Measurements from ENCODE around the gene GLP2R.
"Not testable (repeated sequence)": the region's sequence is repeated elsewhere in the genome, so short reads cannot be mapped to it uniquely, and the experiment has no call there.

GLP2R gene

DNA sequence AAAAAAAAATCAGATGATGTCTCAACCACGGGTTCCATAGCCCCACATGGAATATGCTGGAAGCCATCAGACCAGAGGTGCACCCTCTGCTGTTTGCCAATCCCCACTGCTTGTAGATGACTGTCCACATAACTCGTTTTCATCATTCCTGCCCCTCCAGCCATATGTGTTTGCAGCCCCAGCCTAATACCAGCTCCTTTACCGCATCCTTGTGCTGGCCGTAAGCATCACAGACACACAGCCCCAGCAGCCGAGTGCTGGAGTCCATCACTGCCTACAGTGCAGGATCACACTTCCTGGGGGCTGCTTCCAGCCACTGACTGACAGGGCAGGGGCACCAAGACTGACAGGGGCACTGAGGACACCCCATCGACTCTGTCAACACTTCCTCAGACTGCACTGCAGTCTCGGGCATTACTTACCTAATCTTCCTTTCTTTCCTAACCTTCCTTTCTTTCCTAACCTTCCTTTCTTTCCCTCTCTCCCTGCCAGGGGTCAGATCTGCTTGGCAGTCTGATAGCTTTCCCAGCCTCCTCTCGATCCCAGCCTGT, 74.4 kb downstream of the GLP2R start:
- DNase-seq: no peak

DNA sequence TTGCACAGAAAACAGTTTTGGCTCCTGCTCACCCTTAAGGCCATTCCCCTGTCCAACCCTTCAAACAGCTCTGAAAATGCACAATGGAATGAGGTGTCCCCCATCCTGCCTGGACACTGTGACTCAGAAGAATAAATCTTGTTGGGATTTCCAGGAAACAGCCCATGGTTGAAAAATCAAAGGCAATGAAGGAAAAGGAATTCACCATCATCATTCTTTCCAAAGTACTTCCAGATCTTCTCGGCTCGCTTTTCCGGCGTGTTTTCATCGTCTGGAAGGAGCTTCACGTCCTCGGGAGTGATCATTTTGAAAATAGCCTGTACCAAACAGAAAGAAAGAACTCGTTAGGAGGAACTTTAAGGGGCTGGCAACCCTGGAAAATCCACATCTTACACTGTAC, 75.1 kb downstream of the GLP2R start:
- no peak for DNase-seq

DNA sequence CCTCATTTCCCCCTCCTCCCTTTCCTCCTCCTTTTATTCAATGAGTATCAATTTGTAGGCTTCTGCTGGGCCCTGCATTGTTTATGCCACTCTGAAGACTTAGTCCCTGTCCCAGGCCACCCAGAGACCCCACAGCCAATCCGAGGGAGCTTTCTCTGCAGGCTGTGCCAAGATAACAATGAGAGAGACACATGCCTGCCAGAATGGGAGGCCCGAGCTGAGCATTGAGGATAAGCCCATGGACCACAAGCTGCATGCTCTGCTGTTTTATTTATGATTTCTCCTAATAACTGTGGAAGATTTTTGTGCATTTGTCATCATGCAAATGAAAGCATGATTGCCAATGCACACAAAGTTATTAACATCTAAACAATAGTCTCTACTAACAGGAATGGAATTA, 76.4 kb downstream of the GLP2R start:
- no peak for DNase-seq

DNA sequence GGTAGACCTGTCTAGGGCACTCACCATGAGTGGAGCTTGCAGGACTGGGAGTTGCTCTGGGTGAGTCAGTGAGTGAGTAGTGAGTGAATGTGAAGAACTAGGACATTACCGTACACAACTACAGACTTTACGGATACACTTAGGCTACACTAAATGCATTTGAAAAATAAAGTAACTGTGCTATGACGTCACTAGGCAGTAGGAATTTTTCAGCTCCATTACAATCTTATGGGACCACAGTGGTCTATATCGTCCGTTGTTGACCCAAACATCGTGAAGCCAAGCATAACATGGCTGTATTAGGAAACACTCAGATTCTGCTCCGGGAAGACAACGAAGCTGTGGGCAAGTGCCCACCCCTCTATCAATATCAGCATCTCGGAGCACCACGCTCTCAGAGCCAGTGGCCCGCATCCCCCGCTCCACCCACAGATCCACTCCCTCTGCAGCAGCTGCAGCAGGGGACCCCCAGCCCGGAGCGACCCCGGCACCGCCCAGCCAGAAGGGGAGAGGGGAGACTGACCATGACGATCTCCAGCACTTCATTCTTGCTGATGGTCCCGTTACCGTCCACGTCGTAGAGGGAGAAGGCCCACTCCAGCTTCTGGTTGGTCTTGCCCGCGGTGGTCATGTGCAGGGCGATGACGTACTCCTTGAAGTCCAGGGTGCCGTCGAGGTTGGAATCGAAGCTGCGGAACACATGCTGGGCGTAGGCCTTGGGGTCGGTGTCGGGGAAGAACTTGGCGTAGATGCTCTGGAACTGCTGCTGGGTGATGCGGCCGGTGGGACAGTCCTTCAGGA, 78.8 kb downstream of the GLP2R start:
- no peak for DNase-seq

DNA sequence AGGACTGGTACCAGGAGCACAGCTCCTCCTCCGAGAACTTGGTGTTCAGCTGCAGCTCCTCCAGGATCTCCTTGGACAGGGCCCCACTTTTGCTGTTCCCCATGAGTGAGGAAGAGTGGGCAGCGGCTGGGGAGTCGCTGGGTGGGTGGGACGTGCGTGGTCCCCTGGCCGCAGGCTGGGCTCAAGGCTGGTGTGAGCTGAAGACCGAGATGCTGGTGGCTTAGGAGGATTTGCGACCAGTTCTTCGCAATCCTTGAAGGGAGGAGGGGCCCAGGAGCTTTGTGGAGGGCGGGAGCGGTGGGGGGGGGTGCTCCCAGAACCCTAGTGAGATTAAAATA, 79.3 kb downstream of the GLP2R start, which contains the start of gene RCVRN:
RCVRN (minus strand) TSS at position 194 of the 338 bp plus-strand sequence; CDS start at position 103, 91 bp downstream.
- DNase-seq: no peak

DNA sequence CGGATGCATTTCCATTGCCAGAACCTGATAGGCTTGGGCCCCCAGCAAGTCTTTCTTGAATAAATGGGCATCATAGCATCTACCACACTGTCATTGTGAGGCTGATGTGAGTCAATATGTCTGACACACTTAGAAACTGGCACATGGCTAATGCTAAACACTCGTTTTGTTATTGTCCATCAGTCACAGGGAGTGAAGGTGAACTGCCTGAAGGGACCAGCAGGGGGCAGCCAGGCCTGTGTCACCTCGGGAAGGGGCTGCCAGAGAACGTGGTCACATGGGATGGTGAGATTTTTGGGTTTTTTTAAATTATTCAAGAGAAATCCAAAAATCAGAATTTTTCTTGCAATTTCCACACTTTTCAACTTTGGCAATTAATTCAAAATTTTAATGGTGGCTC, 80.2 kb downstream of the GLP2R start:
- DNase-seq: peak; percentile 35

DNA sequence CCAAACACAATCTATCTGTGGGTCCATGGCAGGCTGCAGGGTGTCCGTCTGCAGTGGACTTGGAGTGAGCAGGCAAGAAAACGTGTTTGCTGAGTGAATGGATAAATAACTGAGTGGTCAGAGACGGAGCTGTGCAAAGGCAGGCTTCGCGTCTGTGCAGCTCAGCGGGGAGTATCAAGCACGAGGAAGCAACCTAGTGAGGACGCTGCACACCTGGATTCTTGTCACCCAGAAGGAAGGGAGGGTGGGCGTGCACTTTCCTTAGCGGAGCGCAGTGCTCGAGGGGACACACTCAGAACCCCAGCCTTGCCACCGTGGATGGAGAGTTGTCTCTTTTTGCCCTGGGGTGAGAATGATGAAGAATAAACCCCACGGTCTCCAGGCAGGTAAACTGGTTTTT, 80.9 kb downstream of the GLP2R start:
- no peak for DNase-seq

DNA sequence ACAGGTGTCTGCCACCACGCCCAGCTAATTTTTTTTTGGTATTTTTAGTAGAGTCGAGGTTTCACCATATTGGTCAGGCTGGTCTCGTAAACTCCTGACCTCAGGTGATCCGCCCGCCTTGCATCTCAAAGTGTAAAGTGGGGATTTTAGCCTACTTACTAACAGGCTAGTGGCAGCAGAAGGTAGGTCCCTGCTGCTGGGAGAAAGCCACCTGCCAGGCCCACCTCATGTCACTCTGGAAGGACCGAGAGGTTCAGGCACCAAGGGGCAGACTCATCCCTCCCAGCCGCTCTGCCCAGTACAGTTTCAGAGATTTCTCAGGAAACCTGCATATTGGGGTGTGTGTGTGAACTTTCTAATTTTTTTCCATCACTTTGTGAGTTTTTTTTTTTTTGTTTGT, 81.4 kb downstream of the GLP2R start:
- DNase-seq: peak; percentile 42

DNA sequence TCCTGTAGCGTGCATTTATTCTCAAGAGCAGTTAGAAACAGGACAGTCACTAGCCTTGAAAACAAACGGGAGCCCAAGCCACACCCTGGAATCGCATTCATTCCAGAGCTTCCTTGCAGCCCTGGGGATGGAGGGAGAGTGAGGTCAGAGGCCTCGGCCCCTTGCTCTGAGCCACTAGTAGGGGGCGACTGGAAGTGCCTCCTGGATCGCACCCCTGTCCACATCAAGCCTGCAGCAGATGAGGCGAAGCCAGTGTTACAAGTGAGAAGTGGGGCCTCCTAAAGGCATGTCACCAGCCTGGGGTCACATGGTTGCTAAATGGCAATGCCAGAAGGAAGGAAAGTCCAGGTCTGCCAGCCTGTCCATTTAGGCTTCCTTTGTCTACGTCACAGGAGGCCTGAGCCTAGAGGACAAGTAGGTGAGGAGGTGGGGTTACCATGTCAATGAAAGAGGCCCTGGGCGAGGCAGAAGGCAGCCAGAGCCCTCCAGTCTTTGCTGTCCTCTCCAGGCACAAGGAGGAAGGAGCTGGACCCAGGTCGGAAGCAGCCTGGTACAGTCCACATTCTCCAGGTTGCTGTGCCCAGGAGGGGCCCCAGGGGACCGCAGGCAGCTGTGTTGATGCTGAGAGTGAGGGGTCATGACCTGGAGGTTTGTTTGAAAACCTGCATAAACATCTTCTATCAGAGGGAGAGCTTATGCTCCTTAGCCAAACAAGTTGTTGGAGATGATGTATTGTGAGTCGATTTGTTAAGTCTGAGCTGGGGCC, 82.3 kb downstream of the GLP2R start:
- peak; percentile 17 for DNase-seq

DNA sequence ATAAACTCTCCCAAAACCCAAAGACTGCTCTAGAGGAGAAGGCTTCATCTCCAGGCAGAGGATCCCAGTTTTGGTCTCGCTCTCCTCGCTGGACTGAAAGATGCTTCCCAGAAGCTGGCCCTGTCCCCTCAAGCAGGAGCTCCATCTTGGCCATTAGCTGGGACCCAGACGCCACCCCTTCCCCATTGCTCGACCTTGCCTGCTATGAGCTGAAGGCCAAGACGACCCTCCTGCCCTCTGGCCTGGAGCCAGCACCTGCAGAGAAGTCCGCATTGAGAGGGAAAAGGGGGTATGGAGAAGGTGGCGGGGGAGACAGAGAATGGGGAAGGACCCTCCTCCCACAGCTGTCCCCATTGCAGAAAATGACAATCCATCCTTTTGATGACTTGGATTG, 82.9 kb downstream of the GLP2R start:
- DNase-seq: no peak

DNA sequence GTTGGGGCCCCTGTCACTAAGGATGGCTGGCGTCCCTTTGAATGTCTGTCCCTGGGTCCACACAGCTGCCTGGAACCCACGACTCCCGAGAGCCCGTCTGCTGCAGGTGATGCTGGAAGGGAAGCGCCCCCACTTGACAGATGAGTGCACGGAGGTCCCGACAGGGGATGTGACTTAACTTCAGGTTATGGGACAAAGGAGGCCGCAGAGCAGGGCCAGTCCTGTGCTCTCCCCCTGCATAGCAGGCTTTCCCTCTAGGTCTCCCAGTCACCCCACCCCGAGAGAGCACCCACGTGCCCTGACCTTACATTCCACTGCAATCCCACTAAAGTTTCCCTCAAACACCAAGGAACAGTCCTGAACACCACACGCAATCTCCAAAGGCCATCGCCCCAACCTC, 85.4 kb downstream of the GLP2R start:
- DNase-seq: no peak

DNA sequence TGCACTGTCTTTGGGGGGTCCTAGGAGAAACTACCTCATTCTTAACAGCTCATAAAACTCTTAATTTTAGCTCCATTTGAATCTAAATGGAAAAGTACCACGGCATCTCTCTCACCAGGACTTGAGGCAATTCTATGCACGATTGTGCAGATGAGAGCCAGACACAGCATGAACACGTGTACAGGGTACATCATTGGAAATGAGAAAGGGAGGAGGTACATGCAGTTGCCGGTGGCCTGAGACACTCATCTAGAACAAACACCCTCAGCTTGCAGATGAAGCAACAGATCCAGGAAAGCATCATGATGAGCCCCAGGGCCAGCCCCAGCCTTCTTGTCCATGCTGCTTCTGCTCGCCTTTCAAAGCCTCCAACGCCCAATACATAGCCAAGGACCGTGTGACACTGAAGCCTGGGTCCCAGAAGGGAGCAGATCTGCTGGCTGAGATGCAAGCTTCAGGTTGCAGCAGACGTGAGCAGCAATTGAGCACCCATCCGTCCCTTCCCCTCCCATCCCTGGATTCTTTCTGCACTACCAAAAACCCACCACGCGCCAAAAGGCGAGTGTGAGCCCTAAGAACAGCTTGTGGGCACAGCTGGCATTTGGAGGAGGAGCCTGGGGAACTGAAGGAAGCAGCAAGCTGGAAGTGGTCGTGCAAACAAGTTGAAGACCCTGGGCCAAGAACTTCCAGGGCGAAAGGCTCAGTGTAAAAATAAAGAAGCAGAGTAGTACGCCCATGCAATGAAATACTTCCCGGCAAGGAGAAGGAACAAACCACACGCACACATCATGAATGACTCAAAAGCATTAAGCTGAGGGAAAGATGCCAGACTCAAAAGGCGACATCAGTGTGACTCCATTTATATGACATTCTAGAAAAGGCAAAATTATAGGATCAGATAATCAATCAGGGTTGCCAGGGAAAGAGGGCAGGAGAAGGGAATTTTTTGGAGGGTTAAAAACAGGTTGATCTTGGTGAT, 86.7 kb downstream of the GLP2R start:
- DNase-seq: no peak

DNA sequence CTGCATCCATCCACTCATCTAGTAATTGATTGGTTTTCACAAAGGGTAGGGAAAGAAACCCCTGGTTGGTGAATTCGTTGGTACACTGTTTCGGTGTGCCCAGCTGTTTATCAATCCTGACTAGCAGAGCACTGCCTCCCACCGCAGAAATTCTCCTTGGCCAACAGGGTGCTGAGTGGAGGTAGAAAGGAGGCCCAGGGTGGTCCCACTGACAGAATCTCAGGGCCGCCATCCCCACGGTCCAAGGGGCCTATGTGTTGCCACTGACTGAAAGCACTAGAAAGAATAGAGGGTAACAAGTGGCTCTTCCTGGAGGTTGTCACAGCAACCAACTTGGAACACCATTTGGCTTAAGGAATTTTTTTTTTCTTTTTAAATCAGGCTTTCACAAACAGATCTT, 87.8 kb downstream of the GLP2R start:
- DNase-seq: no peak

DNA sequence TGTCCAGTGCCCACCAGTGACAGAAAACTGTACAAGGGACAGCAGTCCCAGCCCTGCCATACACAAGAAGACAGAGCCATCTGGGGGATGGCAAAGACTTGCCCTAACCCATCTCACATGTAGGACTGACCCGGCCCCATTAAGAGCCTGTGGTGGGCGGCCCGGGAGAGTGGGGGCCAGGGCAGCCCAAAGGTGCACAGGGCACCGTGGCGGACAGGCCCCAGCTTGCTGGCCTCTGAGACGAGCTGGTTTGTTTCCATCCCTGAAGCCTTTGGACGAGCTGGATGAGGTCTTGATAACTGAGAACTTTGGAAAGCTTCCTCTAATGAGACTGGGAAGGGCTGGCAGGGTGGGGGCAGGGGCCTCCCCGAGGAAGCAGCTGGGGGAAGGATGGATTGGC, 90.4 kb downstream of the GLP2R start:
- no peak for DNase-seq

DNA sequence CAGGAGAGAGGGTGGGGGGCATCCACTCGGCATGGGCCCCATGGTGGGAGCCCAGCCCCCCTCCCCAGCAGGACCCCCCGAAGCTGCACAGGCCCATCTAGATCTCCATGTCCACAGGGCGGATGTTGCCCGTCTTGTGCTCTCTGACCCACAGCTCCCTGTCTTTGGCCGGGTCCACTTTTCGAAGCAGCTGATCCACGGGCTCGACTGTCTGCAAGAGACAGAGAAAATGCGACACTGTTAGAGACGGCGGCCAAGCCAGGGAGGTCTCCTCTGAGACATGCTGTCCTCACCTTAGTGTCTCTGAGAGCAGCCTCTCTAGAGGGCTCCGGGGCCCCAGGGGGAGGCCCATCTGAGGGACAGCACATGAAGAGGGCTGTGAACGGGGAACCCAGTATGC, 91.4 kb downstream of the GLP2R start:
- no peak for DNase-seq

DNA sequence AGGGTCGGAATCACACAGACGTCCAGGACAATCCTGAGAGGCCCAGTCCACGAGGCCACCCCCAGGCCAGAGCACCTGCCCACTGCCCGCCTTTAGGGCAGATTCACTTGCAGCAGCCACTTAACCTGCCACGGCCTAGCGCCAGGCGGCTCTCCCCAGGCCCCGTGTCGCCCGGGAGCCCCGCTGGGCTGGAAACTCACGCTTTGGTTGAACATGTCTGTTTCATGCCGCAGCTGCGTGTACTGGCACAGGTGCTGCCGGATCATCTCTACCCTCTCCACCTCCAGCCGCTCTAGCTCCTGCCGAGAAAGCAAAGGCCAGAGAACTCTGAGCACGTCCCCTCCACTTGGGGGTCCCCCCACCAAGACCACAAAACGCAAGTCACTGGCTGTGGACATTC, 92.1 kb downstream of the GLP2R start:
- DNase-seq: no peak

DNA sequence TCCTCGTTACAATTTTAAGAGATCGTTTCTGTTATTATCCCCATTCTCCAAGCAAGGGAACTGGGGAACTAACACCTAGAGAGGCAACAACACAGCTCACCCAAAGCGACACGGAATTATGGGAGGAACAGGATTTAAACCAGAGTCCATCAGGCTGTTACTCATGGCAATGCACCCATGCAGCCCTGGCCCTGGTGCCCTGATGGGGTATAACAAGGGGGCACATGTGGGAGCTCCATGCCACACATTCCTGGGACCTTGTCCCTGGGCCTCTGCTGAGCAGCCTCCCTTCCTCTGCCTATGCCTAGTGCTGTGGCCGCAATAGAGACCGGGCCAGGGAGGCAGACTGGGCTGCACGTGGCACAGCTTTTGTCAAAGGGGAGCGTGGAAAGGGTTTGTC, 92.6 kb downstream of the GLP2R start:
- no peak for DNase-seq

DNA sequence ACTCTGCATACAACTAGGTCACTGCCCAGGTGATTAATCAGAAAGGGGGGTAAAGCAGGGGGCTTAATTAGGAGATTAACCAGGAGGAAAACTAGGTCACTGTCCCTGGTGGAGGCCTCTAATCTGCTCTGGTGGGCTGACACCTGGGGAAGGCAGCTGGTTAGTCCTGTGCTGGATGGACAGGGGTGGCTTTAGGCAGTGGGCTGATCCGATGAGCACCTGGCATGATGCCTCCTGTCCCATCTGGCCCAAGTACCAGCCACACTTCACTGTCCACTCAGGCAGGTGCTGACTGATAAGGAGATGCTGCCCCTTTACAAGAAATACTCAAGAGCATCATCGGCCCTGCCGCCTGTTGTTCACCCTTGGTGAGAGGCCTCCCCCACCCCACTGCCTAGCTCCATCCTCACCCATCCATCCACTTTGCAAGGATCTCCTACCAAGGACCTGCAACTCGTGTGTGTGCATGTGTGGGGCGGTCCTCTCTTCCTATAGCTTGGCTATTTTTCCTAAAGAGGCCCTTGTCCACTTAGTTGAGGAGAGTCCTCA, 93.2 kb downstream of the GLP2R start:
- DNase-seq: no peak

DNA sequence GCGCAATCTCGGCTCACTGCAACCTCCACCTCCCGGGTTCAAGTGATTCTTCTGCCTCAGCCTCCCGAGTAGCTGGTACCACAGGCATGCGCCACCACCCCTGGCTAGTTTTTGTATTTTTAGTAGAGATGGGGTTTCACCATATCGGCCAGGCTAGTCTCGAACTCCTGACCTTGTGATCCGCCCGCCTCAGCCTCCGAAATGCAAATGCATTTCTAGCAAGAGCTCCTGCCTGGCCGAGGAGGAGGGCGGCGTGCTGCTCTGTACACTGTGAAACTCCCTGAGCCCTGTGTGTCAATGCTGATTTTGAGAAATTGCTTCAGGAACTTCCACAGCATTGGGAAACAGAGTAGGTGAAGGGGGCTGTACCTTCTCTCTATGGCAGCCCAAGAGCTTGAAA, 95.5 kb downstream of the GLP2R start:
- not testable (repeated sequence) for DNase-seq

DNA sequence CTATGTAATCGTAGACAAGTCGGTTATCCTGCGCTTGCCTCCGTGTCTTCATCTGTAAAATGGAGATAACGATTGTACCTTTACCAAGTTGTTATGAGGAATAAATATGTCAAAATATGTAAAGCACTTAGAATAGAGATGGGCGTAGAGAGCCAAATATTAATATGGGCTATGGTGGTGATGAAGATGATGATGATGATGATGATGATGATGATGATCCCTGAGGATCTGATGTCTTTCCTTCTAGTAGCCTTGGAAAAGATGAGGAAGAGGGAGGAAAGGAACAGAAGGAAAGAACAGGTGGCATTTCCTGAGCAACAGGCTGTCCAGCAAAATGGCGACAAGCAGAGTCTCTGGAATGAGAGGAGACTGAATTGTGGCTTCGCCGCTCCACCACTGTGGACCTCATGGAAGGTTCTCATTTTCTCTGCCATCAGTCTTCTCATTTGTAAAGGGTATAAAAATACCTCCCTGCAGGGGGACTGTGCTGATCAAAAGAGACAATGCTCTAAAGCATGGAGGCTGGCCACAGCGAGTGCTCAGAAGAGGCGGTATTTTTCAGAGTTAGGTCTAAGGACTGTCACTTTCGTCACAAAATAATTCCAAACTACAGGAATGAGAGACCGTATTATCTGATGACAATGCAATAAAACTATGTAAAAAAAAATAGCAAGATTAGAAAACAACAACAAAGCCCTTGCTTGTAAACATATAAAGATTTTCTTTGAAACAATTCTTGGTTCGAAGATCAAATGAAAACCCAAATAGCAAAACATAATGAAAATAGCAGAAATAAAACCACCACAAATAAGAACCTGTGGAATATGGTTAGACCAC, 96.5 kb downstream of the GLP2R start:
- no peak for DNase-seq

DNA sequence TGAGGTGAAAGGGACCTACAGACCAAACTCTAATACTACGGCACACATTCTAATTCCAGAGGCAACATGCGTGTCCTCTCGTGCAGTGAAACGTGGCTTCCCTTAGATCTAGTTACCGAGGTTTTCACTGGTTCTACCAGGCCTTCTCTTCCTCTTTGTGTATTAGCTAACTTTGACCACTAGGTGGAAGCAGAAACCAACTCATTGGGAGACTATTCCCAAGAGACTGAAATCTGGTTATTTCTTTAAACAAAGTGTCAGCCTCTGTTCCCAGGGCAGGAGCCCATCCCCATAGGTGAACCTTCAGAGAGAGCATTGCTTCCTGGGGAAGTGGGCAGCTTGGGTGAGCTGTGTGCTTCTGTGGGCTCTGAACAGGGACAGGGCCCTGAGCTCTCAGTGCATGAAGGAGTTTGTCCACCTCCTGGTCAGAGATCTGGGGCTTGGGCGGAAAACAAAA, 99.0 kb downstream of the GLP2R start:
- peak; percentile 56 for DNase-seq

DNA sequence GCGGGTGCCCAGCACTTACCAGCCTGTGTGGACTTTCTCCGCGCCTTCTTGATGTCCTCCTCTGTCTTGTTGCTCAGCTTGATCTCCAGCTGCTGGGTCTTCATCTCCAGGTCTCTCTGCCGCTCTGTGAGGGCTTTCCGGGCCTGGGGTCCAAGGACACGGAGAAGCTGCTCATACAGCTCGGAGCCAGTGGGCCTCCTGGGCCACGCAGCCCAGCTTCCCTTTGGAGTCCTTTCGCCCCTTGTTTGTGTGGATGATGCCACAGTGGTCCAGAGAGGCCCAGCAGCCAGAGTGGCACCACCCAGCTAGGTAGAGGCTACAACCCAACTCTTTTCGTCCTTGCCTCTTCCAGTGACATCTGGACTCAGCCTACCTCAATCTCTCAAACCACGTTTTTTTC, 99.7 kb downstream of the GLP2R start:
- DNase-seq: no peak
